ENCODE results near the gene GPR62.

The GPR62 gene

DNA sequence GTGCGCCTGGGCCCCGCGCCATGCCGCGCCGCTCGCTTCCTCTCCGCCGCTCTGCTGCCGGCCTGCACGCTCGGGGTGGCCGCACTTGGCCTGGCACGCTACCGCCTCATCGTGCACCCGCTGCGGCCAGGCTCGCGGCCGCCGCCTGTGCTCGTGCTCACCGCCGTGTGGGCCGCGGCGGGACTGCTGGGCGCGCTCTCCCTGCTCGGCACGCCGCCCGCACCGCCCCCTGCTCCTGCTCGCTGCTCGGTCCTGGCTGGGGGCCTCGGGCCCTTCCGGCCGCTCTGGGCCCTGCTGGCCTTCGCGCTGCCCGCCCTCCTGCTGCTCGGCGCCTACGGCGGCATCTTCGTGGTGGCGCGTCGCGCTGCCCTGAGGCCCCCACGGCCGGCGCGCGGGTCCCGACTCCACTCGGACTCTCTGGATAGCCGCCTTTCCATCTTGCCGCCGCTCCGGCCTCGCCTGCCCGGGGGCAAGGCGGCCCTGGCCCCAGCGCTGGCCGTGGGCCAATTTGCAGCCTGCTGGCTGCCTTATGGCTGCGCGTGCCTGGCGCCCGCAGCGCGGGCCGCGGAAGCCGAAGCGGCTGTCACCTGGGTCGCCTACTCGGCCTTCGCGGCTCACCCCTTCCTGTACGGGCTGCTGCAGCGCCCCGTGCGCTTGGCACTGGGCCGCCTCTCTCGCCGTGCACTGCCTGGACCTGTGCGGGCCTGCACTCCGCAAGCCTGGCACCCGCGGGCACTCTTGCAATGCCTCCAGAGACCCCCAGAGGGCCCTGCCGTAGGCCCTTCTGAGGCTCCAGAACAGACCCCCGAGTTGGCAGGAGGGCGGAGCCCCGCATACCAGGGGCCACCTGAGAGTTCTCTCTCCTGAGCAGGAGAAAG lies 951 bp downstream of the GPR62 start:
- DNase-seq = peak; percentile 37

DNA sequence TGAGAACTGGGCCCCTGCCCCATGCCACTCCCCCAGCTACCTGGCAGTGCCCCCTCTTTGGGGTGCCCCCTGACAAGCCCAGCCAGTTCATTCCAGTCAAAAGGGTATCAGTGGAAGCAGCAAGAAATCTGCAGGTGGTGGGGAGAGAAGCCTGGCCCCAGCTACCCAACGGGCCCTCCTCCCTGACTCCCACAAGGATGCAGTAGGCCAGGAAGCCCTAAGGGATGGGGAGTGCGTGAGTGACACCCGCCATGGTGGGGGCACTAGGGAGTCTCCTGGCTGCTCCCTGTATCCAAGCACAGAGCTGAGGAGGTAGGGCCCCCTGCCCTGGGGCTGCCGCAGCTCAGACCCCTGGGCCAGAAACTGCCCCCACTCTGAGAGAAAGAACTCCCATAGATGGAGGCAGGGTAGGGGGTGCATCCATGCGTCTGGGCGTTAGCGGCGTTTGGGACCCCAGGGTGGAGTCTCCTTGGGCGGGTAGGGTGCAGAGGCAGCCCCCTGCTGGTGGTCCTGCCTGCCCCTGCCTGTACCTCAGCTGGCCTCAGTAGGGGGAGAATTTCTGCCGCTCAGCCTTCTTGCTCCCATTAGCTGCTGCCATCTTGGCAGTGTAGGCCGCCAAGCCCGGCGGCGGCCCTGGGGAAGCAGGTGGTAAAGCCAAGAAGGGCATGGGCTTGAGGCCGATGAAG lies 2.5 kb downstream of the GPR62 start:
- no peak for DNase-seq

DNA sequence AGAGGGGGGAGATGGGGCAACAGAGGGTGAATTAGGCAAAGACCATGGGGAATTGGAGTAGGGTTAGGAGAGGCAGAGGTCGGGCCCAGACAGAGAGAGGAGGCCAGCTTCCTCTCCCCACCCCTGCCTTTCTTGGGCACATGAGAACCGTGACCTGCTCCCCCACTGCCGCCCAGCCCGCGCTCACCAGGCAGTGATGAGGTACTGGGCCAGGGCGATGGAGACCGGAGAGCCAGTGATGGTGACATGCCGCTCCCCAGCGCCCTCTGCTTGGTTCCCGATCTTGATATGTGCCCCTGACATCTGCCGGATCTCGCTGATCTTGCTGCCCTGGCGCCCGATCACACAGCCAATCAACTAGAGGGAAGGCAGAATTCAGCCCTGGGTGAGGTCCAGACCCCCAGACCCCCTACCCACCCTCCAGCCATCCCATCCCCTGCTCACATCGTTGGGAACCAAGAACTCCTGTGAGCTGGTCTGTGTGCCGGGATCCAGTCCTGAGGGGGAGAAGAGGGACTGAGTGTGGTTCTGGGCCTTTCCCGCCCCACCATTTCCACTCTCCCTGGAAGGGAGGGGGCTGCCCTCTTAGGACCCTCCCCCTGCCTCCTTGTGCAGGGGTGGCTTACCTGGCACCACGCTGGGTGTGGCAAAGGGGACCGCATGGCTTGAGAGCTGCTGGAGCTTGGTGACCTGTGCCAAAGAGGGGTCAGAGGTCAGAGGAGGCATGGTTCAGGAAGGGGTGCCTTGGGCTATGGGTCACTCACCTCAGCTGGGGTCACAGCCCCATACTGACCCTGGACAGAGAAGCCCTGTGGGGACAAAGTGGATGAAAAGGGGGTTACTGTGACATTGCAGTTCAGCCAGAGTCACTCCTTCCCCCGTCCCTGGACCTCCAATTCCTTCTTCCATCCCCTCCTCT lies 3.7 kb downstream of the GPR62 start:
- DNase-seq = no peak

DNA sequence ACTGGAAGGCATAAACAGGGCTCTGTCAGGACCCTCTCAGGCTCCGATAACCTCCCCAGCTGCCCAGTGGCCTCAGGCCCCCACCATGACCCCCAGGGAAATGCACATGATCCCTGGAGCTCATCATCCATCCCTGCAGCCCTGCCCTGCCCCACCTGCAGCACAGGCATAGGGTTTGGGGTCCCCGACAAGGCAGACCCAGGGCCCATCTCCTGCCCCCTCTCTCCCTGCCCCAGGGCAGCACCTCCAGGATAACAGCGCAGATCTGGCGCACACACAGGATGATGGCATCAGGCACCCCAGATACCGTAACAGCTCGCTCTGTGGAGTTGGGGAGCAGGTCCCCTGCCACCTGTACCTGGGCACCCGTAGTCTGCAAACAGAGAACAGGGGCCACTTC lies 4.5 kb downstream of the GPR62 start:
- no peak for DNase-seq

DNA sequence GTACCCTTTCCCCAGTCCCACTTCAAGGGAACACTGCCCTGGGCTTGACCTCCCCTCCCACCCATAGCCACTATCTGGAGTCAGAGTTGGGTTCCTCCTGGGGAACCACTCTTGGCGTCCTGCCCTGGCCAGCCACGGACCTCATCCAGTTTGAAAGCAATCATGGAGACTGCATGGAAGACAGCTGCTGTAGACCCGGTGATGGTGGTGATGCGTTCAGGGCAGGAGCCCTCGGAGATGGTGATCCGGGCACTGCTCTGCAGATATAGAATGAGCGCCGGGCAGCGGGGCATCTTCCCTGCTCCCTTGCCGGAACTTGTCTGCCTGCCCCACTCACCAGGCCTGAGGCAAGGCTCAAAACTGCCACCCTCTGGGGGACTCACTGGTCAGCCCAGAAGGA lies 5.2 kb downstream of the GPR62 start:
- no peak for DNase-seq

DNA sequence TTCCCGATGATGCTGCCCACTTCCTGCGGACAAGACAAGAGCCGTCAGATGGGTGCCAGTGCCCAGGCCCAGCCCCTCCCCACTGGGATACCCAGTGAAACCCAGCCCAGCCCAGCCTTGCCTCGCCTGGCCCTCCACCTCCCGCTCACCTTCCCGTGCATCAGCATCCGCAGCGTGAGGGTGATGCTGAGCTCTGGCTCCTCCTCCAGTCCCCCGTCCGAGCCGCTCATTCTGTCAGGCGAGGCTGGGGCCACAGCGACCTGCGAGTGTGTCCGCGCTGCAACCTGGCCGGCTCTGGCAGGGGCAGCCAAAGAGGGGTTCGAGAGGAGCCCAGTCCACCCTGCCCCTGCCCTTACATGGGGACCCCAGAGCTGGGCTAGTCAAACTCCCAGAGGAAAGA lies 5.8 kb downstream of the GPR62 start:
- DNase-seq = no peak

DNA sequence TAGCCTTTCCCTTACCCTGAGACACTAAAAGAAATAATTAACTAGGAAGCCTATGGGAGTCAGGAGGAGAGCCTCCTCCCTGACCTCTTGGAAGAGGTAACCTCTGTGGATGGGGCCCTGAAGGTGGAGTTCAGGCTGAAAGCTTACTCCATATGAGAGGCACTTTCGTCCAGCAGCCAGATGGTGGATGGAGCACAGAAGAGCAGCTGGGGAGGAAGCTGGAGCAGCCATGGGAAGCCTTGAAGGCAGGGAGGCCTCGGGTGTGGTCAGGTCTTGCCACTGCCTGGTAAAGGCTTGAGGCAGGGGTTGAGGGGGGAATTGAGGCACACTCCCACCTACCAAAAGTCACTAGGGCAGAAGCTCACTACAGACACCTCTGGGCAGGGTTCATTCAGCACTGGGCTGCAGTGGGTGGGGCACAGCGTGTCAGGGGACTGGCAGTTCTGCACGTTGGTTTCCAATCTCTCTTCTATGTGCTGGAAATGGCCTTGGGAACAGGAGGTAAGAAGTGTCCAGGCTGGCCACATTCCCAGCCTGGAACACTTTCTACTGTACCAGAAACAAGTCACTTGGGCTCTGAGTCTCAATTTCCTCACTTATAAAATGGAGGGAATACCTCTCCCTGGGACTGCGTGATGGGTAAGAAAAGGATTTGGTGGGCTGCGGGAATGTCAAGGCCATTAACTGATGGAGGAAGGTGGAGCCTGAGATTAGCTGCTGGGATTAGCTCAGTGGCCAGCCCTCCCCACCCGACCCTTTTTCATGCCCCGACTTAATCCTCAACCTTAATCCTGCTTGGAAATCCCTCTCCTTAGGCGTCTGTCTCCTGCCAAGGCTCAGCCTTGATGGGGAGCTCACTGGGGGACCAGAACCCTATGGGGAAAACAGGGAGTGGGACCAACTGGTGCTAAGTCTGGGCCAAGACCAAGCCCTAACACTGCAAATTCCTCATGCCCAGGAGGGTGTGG lies 6.7 kb downstream of the GPR62 start:
- DNase-seq = no peak

DNA sequence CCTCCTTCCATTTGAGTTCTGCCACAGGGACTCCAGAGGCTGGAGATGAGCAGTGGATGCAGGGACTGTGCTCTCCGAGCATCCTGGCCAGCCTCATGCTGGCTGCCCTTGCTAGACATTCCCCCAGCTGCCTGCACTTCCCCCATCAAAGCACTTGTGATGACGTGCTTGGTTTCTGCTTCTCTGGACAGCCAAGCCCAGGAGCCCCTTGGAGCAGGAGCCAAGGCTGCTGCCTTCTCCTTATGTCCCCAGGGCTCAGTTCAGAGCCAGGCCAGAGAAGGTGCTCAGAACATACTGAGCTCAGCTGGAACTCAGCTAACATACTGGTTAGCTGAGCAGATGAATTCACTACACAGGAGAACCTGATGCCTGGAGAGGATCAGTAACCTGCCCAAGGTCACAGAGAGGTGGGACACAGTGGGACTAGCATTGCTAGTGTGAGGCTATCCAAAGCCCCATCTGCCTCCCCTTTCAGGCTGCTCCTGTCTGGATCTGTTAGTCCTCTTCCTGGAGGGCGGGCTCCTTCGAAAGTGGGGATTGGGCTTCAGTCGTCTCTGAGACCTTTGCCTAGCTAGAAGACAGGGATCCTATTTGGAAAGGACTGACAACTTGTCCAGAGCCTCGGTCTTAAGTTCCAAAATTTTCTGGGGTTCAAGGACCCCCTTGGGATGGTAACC lies 7.8 kb downstream of the GPR62 start:
- no peak for DNase-seq

DNA sequence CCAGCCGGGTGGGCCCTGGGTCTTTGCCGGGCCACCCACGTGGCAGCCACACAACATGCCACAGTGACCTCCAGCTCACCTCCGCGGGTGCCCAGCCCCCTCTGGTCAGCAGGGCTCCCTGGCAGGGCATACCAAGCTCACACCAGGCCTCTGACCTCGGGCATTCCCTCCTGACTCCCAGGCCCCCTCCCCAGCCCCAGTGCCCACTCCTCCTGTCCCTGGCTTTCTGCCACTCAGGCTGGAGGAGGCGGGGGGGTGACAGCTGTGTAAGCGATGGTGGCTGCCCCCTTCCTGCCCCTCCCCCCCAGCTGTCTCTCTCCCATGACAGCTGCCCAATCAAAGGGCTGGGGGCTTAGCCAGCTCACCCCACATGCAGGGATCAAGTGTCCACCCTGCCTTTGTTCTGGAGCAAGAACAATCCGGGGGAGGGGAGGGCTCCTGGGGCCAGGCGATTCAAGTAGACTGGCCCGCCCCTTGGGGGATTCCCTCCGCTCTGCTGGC lies 8.8 kb downstream of the GPR62 start:
- no peak for DNase-seq

DNA sequence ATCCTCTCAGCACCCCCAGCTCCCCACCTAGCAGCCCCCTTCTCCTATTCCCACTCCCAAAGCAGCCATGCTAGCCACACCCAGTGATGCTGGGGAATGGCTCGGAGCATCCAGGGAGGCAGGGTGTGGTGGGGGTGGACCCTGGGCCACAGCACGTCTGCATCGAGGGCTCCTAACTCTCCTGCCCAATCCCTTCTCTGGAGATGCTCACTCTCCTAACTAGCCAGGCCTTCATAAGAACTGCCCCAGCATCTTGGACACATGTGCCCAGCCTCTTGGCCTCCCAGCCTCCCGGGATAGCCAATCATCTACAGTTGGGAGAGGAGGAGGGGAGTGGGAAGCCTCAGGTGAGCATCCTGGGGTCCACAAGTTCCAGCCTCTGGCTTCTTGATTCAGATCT lies 9.3 kb downstream of the GPR62 start:
- no peak for DNase-seq

DNA sequence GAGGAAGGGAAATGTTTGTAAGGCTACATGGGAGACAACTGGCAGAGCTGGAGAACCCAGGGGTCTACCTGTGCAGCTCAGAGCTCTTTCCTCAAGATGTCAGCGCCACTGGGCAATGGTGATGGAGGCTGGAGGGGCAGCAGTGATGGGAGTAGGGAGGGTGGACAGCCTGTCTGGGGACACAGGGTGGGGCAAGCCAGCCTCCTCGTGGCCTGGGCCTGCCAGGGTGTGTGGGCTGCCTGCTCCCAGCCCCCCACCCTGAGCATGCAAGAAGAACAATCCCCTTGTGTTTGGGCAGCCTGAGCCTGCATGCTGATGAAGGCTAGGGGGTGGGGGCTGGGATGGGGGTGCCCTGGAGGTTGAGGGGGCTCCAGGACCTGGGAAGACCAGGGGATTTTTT lies 10.8 kb downstream of the GPR62 start:
- DNase-seq = no peak

DNA sequence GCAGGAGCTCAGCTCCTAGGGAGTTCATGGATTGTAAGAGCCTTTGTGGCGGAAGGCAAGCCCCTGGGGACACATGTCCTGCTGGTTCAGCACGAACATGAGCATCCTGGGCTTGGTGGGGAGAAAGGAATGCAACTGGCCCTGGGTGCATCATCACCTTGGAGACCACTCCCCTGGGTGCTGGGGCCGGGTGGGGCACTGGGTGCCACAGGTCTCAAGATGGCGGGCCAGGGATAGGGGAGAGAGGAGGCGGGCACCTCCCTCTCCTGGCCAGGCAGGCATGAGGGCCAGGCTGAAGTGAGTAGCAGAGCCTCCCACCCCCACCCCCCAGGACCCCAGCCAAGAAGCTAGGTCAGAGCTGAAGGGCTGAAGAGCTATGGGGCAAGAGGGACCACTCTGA lies 11.3 kb downstream of the GPR62 start:
- no peak for DNase-seq

DNA sequence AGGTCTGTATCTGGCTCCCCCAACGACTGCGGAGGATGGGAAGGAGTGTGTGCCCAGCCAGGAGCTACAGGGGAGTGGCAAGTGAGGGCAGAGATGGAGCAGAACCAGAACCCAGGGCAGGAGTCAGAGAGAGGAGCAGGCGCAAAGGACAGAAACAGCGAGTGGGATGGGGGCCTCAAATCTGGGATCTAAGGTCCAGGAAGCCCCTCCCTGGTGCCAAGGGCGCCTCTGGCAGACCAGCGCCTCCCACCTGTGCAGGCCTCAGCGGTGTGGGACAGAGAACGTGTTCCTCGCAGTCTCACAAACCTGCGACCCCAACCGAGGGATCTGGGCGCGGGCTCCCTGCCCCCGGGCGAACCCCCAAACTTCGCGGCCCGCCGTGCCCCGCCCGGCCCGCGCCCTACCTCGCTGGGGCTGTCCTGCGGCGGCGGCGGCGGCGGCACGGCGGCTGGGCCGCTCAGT lies 11.8 kb downstream of the GPR62 start:
- no peak for DNase-seq

DNA sequence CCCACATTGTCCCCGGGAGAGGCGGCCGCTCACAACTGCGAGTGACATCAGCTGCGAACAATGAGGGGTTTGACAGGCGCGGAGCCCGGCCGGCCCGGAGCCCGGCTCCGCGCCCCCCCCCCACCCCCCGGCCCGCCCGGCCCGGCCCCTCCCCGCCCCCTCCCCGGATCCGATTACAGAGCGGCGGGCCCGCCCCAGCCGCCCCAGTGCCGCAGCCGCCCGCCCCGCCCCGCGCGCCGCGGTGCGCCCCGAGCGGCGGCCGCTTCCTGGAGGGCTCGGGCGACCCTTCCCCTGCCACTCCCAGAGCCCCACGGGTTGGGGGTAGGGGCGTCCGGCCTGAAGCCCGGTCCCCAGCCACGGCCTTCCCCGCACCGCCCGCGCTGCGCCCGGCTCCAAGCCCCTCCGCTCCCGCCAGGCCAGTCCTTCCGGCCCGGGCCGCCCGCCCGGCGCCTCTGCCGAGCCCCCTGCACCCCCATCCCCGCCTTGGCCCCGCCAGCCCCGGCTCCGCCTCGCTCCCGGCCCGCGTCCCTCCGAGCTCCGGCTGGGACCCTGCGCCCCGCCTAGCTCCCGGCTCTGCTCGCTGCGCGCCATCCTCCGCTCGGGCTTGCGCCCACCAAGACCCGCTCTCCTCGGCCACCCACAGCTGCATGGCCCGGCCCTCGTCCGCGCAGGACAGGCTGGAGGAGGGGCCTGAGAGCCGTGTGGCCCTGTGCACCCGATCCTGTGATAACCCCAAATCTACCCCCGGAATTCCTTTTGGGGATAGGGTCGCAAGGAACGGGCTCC lies 12.4 kb downstream of the GPR62 start, which contains the start of gene PCBP4:
Gene PCBP4, minus strand, starts transcription at position 71 of the 786 bp plus-strand sequence. CDS start 6,214 bp downstream, outside the sequence.
- no peak for DNase-seq

DNA sequence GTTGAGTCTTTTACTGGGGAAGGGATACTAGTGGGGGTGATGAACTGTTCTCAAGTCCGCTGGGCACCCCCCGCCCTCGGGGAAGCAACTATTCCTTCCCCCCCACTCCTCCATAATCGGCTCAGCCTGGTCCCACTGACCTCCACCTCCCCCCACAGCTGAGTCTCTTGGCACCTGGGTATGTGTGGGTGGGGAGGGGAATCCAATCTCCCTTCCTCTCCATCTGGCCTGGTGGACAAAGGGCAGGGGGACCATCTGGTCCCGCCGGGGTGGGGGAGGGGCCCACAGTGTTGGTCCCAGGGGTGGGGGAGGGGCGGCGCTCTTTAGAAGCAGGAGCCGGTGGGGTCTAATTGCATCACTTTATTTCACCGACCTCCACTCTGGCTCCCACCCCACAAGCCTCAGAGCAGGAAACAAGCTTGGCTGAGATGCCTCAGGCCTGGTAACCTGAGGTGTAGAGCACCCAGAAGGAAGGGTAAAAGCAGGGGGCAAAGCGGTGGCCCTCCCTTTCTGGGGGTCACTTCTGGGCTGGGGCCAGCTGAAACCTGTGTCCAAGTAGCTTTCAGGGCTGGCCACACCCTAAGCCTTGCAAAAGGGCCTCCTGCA lies 13.1 kb downstream of the GPR62 start:
- no peak for DNase-seq

DNA sequence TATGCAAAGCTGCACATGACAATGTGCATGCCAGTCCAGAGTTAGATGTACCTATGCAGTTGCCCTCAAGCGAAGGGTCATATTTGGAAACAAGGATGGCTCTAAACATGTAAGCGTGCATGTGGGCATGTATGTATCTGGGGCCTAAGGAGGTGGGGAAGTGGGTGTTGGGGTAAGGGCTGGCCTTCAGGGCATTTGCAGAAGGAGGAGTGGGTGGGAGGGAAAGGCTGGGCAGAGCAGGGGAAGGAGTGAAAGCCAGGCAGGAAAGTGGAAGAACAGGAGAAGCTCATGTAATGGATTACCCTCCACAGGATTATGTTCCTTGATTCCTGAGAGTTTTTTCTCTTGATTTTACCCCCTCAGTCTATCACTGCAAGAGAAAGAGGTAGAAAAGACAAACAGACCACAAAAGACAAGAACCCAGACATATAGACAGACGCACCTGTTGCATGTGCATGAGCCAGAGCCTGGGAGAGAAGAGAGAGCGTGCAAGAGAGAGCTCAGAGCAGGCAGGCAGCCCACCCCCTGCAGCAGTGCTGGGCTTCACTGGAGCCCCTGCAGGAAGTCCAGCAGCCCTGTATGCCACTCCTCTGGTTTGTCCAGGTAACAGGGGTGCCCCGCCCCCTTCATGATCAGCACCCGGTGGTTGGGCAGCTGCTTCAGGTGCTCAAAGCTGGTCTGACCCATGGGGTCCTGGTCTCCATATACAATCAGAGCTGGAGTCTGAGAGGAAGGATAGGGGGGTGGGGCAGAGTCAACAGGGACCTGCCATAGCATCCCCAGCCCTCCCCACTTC lies 13.9 kb downstream of the GPR62 start:
- no peak for DNase-seq

DNA sequence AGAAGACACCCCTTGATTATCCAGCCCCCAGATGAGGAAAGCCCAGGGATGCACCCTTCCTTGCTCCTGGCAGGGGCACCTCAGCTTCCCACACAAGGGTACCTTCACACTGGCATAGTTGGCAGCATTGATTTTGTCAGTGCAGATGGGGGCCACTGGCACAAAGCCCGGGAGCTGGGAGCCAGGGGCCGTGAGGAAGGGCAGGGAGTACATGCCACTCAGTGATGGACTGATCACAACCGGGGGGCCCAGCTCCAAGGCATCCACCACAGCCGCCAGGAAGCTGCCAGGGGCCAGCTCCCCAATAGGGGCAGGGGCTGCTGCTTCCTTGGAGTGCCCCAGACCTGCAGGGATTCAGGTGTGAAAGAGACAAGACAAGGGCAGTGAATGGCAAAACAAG lies 14.7 kb downstream of the GPR62 start:
- DNase-seq = no peak

DNA sequence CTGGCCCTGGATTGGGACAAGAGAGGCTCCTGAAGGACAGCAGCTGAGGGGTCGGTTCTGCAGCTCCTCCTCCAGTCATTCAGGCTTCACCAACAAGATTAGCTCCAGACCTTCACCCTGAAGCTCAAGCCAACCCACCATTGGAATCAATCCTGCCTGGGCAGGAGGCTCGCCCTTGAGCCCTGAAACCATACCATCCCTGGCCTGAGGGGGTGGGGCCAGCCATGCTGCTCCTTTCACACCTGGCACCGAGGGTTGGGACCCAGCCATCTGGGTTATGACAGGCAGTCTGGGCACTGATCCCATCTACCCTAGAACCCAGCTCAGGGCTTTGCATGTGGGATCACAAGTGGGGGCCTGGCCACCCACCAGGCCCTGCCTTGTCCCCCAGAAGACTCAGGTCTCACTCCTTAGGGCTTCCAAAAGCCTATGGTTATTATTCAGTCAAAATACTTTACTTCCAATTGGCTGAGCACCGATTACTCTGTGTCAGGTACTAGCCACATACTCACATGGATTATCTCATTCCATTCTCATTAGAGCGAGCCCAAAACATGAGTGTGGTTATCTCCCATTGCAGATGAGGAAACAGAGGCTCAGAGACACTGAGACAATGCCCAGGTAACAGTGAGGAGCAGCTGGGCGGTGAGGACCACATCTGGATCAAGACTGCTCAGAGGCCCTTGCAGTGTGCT lies 15.6 kb downstream of the GPR62 start:
- no peak for DNase-seq

Data from stimulated activated CD4-positive, alpha-beta T cell treated with anti-CD3 and anti-CD28 coated beads, Interleukin-4, amount 100 ng/mL, for 24 hours (primary cell).